Mesenchymal stem cell (in vitro differentiated cells and primary cell): Measurements from ENCODE around the gene GNG12.
A peak's percentile ranks its signal among the peaks of the same experiment; 100 is the strongest.

Experiments used
- DNase-seq: peaks from one replicate; pipeline ENCODE4 v3.0.0-alpha.2; 2013
- H2AFZ ChIP-seq: one replicate; pipeline ENCODE4 v1.6.1; 2013; ENCODE audit warnings: low read depth, mild to moderate bottlenecking, control low read depth, inconsistent platforms, low read length, moderate library complexity
- H2AK5ac ChIP-seq: 2 replicates; pipeline ENCODE4 v1.6.1; 2013; ENCODE audit warnings: low read length, moderate library complexity, mild to moderate bottlenecking, inconsistent platforms; ENCODE audit not compliant: severe bottlenecking
- H2BK120ac ChIP-seq: one replicate; pipeline ENCODE4 v1.6.1; 2013; ENCODE audit warnings: low read depth, mild to moderate bottlenecking, inconsistent platforms, low read length, moderate library complexity
- H2BK12ac ChIP-seq, 2 experiments: one replicate each; pipeline ENCODE4 v1.6.1; 2013; ENCODE audit warnings: inconsistent platforms in 2 of 2, low read length in 2 of 2, mild to moderate bottlenecking in 2 of 2, moderate library complexity in 2 of 2, control low read depth in 1 of 2
- H2BK15ac ChIP-seq: one replicate; pipeline ENCODE4 v1.6.1; 2013; ENCODE audit warnings: mild to moderate bottlenecking, low read depth, inconsistent platforms; ENCODE audit not compliant: poor library complexity, severe bottlenecking
- H2BK5ac ChIP-seq: 2 replicates; pipeline ENCODE4 v1.6.1; 2013; ENCODE audit warnings: low read depth, mild to moderate bottlenecking, low read length, control low read depth, inconsistent platforms; ENCODE audit not compliant: poor library complexity, severe bottlenecking
- H3K14ac ChIP-seq, 2 experiments: one replicate each; pipeline ENCODE4 v1.6.1; 2013; ENCODE audit warnings: inconsistent platforms in 2 of 2, low read length in 2 of 2, control low read depth in 1 of 2, mild to moderate bottlenecking in 1 of 2, moderate library complexity in 1 of 2
- H3K18ac ChIP-seq, 2 experiments: one replicate each; pipeline ENCODE4 v1.6.1; 2013; ENCODE audit warnings: inconsistent platforms in 2 of 2, low read length in 2 of 2, control low read depth in 1 of 2, low read depth in 1 of 2, mild to moderate bottlenecking in 1 of 2
- H3K23ac ChIP-seq, 2 experiments: one replicate each; pipeline ENCODE4 v1.6.1; 2013; ENCODE audit warnings: inconsistent platforms in 2 of 2, low read length in 2 of 2, mild to moderate bottlenecking in 2 of 2, moderate library complexity in 2 of 2, control low read depth in 1 of 2
- H3K27ac ChIP-seq: 2 replicates; pipeline ENCODE4 v1.5.1; 2013; ENCODE audit warnings: mild to moderate bottlenecking, moderate library complexity, low read length, control low read depth, inconsistent platforms; ENCODE audit not compliant: poor library complexity, severe bottlenecking
- H3K27me3 ChIP-seq, 2 experiments: 2 replicates each; pipeline versions ENCODE4 v1.6.1 to v1.7.0; 2013; ENCODE audit warnings: low read length in 2 of 2, mild to moderate bottlenecking in 2 of 2, moderate library complexity in 2 of 2, control low read depth in 1 of 2, inconsistent platforms in 1 of 2; ENCODE audit not compliant: control insufficient read depth in 1 of 2, insufficient read depth in 1 of 2
- H3K36me3 ChIP-seq, 2 experiments: 2 replicates each; pipeline versions ENCODE4 v1.6.1 to v1.7.0; 2013; ENCODE audit warnings: low read length in 2 of 2, control low read depth in 1 of 2, inconsistent platforms in 1 of 2, low read depth in 1 of 2, mild to moderate bottlenecking in 1 of 2; ENCODE audit not compliant: insufficient read depth in 2 of 2, control insufficient read depth in 1 of 2
- H3K4ac ChIP-seq, 2 experiments: one replicate each; pipeline ENCODE4 v1.6.1; 2013; ENCODE audit warnings: inconsistent platforms in 2 of 2, low read length in 2 of 2, mild to moderate bottlenecking in 2 of 2, moderate library complexity in 2 of 2, control low read depth in 1 of 2, low read depth in 1 of 2
- H3K4me1 ChIP-seq: 2 replicates; pipeline ENCODE4 v1.6.1; 2013; ENCODE audit warnings: low read depth, low read length, control low read depth; ENCODE audit not compliant: control insufficient read depth, insufficient read depth
- H3K4me2 ChIP-seq: 2 replicates; pipeline ENCODE4 v1.6.1; 2013; ENCODE audit warnings: low read length, mild to moderate bottlenecking, inconsistent platforms; ENCODE audit not compliant: poor library complexity, severe bottlenecking
- H3K4me3 ChIP-seq, 2 experiments: 2 replicates each; pipeline versions ENCODE4 v1.5.1 to v1.7.0; 2013; ENCODE audit warnings: low read length in 2 of 2, mild to moderate bottlenecking in 2 of 2, control low read depth in 1 of 2, low read depth in 1 of 2; ENCODE audit not compliant: insufficient read depth in 1 of 2
- H3K79me1 ChIP-seq: replicated peaks from 2 replicates; pipeline ENCODE4 v1.6.1; 2013; ENCODE audit warnings: mild to moderate bottlenecking, control low read depth, low read length, inconsistent platforms; ENCODE audit not compliant: poor library complexity, severe bottlenecking
- H3K9ac ChIP-seq: 2 replicates; pipeline ENCODE4 v1.7.0; 2013; ENCODE audit warnings: mild to moderate bottlenecking, low read length, moderate library complexity
- H3K9me3 ChIP-seq: 2 replicates; pipeline ENCODE4 v1.7.0; 2013; ENCODE audit warnings: mild to moderate bottlenecking, low read length; ENCODE audit not compliant: control insufficient read depth
- H4K8ac ChIP-seq: one replicate; pipeline ENCODE4 v1.6.1; 2013; ENCODE audit warnings: inconsistent platforms, mild to moderate bottlenecking, low read length, moderate library complexity
- H4K91ac ChIP-seq: one replicate; pipeline ENCODE4 v1.6.1; 2013; ENCODE audit warnings: mild to moderate bottlenecking, low read length, inconsistent platforms
- WGBS: methylation state at CpG from one replicate; pipeline ENCODE4 v1.1.7; 2013; ENCODE audit warnings: mixed read lengths; 5-methylcytosine and 5-hydroxymethylcytosine counted together

The GNG12 gene

GRCh38 chr1:67843746-67844145, 10.5 kb upstream of the GNG12 start:
- H3K4me2 ChIP-seq: no peak overlapping the region
- H3K4me3 ChIP-seq: no peak overlapping the region
- no peak overlapping the region for H2BK12ac ChIP-seq
- no peak overlapping the region for H3K9ac ChIP-seq
- H2BK120ac ChIP-seq: no peak overlapping the region
- no peak overlapping the region for H2BK15ac ChIP-seq
- H3K27me3 ChIP-seq: no peaks in the 10 kb centered on the region
- no peak overlapping the region for H3K27ac ChIP-seq
- H4K91ac ChIP-seq: no peak overlapping the region
- no peak overlapping the region for H2AFZ ChIP-seq
- no peak overlapping the region for H3K23ac ChIP-seq
- H3K14ac ChIP-seq: no peak overlapping the region
- H3K4ac ChIP-seq: no peak overlapping the region
- H3K18ac ChIP-seq: no peak overlapping the region
- no peak overlapping the region for H2BK5ac ChIP-seq
- H3K4me1 ChIP-seq: peaks cover 1% of the 10 kb centered on the region
- H4K8ac ChIP-seq: no peak overlapping the region
- no peaks in the 10 kb centered on the region for H3K9me3 ChIP-seq
- no peaks in the 10 kb centered on the region for H3K36me3 ChIP-seq
- no peak overlapping the region for H2AK5ac ChIP-seq
- no peaks in the 10 kb centered on the region for H3K79me1 ChIP-seq
- DNase-seq: no peak

- H2BK15ac ChIP-seq: no peak overlapping the region
- peak overlapping the region; percentile 80 for H2AK5ac ChIP-seq
- no peak for DNase-seq
- no peak overlapping the region for H4K8ac ChIP-seq
- no peak overlapping the region for H2BK5ac ChIP-seq
- H3K27ac ChIP-seq: no peak overlapping the region
- H3K79me1 ChIP-seq: no peaks in the 10 kb centered on the region
- H3K23ac ChIP-seq: no peak overlapping the region
- no peaks in the 10 kb centered on the region for H3K9me3 ChIP-seq
- H4K91ac ChIP-seq: no peak overlapping the region
- WGBS: 84% methylated on average over 1 of the region's 1 CpG
- H3K4ac ChIP-seq: no peak overlapping the region
- H3K18ac ChIP-seq: no peak overlapping the region
- no peaks in the 10 kb centered on the region for H3K27me3 ChIP-seq
- no peak overlapping the region for H3K9ac ChIP-seq
- no peak overlapping the region for H2BK12ac ChIP-seq
- H3K36me3 ChIP-seq: no peaks in the 10 kb centered on the region
- no peak overlapping the region for H2BK120ac ChIP-seq
- no peak overlapping the region for H2AFZ ChIP-seq
- no peak overlapping the region for H3K4me2 ChIP-seq
- H3K14ac ChIP-seq: no peak overlapping the region
- H3K4me1 ChIP-seq: peaks cover 3% of the 10 kb centered on the region
- no peak overlapping the region for H3K4me3 ChIP-seq
Measured at GRCh38 chr1:67843331-67843730, 10.1 kb upstream of the GNG12 start.

- Histone ChIP-seq H3K9ac (no peak overlapping the region), H2AFZ (no peak overlapping the region), H2BK15ac (no peak overlapping the region), H3K4me2 (no peak overlapping the region), H3K4ac (no peak overlapping the region), H3K14ac (no peak overlapping the region), H4K8ac (no peak overlapping the region), H2BK5ac (no peak overlapping the region), H3K27me3 (no peaks in the 10 kb centered on the region), H3K4me3 (no peak overlapping the region), H3K27ac (peak overlapping the region; percentile 67), H3K4me1 (peaks cover 6% of the 10 kb centered on the region), H3K9me3 (no peaks in the 10 kb centered on the region), H4K91ac (no peak overlapping the region), H2BK12ac (no peak overlapping the region), H3K18ac (no peak overlapping the region), H3K36me3 (no peaks in the 10 kb centered on the region), H2AK5ac (no peak overlapping the region), H3K23ac (no peak overlapping the region), H2BK120ac (no peak overlapping the region), H3K79me1 (peaks cover 2% of the 10 kb centered on the region)
- DNase-seq: peak; percentile 52
- WGBS: 0% methylated on average over 1 of the region's 2 CpGs
Measured at GRCh38 chr1:67840449-67840848, 7.2 kb upstream of the GNG12 start.

- H4K8ac ChIP-seq: no peak overlapping the region
- no peak overlapping the region for H3K18ac ChIP-seq
- no peak overlapping the region for H3K23ac ChIP-seq
- no peak for DNase-seq
- no peaks in the 10 kb centered on the region for H3K9me3 ChIP-seq
- no peak overlapping the region for H2AFZ ChIP-seq
- H2BK5ac ChIP-seq: no peak overlapping the region
- H2BK12ac ChIP-seq: no peak overlapping the region
- H2BK120ac ChIP-seq: no peak overlapping the region
- H3K9ac ChIP-seq: no peak overlapping the region
- no peak overlapping the region for H3K4me3 ChIP-seq
- 100% methylated on average over 1 of the region's 2 CpGs for WGBS
- H3K27me3 ChIP-seq: no peaks in the 10 kb centered on the region
- H3K4me2 ChIP-seq: no peak overlapping the region
- H2AK5ac ChIP-seq: peak overlapping the region; percentile 66
- no peak overlapping the region for H2BK15ac ChIP-seq
- no peak overlapping the region for H3K4ac ChIP-seq
- H3K27ac ChIP-seq: peak overlapping the region; percentile 67
- H4K91ac ChIP-seq: no peak overlapping the region
- peaks cover 2% of the 10 kb centered on the region for H3K79me1 ChIP-seq
- H3K36me3 ChIP-seq: no peaks in the 10 kb centered on the region
- no peak overlapping the region for H3K14ac ChIP-seq
- peaks cover 6% of the 10 kb centered on the region for H3K4me1 ChIP-seq
Measured at GRCh38 chr1:67839826-67840225, 6.6 kb upstream of the GNG12 start.
